HG03469 (cell line): ENCODE results near the gene TNP2.

ENCODE experiments used
- ATAC-seq: cut with Tn5 transposase; IDR thresholded peaks from one replicate; pipeline ENCODE4 v1.9.1; 2021; ENCODE audit warnings: mild to moderate bottlenecking, moderate library complexity, moderate number of reproducible peaks; ENCODE audit not compliant: unreplicated experiment

Gene TNP2

DNA sequence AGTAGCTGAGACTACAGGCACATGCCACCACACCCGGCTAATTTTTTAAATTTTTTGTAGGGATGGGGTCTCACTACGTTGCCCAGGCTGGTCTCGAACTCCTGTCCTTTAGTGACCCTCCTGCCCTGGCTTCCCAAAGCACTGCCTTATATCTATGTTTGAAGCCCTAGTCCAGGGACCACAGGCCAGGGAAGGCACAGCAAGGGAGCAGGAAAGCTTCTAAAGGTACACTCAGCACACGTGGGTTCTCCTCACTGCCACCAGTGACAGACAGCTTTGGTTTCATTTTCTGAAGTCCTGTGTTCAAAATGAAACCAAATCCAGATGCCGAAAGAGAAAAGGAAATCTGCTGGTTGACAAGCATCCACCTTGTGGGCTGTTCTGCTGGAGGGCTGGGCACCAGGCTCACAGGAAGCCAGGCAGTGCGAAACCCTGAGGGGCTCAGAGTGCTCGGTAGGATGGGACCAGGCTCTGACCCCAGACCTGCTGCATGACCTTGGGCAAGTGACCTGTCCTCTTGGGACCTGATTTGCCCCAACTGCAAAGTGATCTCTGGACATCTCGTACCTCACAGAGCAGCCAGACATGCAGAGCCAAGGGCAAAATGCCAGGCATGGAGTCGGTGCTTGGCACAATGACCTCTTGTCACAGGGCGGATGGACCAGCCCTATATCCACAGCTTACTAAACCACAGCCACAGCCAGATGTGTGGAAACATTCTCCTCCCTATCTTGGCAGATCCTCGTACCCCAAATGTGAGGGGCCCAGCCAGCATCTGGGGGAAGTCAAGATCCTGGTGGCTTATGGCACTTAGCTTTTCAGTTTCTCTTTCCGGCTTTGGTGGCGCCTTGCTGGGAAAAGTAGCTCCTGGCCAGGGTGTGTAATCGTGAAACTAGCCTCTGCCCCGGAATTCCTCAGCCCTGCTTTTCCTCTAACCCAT is 10.3 kb downstream of the TNP2 start:
- ATAC-seq, result no peak

- ATAC-seq, result no peak
Observed at GRCh38 chr16:11257131-11257938, 11.8 kb downstream of the TNP2 start.

GRCh38 chr16:11256661-11257130 is 12.4 kb downstream of the TNP2 start:
- no peak for ATAC-seq

GRCh38 chr16:11255737-11256660 is 13.1 kb downstream of the TNP2 start, which contains the start of gene SOCS1:
Gene SOCS1, minus strand, starts transcription at chr16:11256204. Its CDS starts 726 bp downstream, at chr16:11255478.
- ATAC-seq, result peak; percentile 30

- no peak for ATAC-seq
Observed at GRCh38 chr16:11254913-11255736, 14.0 kb downstream of the TNP2 start.

- ATAC-seq, result no peak
Observed at GRCh38 chr16:11253995-11254912, 14.9 kb downstream of the TNP2 start.

- no peak for ATAC-seq
Observed at GRCh38 chr16:11253009-11253994, 15.8 kb downstream of the TNP2 start.

GRCh38 chr16:11252482-11252931 is 16.6 kb downstream of the TNP2 start:
- no peak for ATAC-seq

DNA sequence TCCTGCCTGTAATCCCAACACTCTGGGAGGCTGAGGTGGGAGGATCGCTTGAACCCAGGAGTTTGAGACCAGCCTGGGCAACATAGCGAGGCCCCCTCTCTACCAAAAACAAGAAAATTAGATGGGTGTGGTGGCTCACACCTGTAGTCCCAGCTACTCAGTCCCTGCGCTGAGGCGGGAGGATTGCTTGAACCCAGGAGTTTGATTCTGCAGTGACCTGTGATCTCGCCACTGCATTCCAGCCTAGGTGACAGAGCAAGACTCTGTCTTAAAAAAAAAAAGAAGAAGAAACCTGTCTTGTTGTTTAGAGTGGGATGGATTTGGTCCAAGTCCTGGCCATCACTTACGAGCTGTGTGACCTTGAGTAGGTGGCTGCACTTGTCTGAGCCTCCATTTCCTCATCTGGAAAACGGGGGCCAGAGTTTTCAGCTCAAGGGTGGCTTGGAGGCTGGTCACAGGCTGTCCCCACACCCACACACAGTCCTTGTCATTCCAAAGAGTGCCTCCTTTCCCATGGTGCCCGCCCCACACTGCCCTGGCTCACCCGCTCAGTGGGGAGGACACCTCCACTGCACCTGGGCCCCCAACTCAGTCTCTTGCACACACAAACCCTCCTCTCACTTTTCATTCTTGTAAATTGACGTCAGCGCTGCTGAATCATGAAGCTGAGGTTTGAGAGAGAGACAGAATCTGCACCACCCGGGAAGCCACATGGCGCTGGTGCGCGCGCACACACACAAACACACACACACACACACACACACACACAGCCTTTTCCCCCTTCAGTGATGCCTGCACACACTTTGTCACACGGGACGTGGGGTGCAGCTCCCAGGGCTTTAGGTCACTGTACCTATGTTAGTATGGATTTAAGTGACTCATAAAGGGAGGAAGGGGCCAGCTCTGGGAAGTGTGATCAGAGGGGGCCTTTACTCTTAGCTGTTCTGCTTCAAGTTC is 17.3 kb downstream of the TNP2 start:
- no peak for ATAC-seq

DNA sequence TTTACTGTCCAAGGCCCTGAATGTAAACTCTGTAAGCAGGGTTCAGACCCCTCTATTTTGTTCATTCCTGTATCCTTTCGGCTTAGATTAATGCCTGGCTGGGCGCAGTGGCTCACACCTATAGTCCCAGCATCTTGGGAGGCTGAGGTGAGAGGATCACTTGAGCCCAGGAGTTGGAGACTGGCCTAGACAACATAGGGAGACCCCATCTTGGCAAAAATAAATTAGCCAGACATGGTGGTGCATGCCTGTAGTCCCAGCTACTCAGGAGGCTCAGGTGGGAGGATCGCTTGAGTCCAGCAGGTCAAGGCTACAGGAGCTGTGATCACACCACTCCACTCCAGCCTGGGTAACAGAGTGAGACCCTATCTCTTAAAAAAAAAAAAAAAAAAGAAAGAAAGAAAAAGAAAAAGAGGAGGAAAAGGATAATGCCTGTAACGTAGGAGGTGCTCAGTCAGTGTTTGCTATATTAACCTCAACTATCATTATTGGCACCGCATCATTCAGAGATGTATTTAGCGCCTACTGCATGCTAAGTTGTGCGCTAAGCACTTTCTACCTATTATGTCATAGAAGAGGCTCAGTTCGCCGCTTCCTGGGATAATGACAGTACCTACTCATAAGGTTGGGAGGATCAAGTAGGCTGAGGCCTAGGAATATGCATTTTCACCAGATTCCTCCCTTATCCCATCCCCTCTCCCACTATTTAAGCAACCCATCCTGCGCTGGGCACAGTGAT is 18.2 kb downstream of the TNP2 start:
- no peak for ATAC-seq

- ATAC-seq, result no peak
Observed at GRCh38 chr16:11250091-11250785, 18.9 kb downstream of the TNP2 start.

DNA sequence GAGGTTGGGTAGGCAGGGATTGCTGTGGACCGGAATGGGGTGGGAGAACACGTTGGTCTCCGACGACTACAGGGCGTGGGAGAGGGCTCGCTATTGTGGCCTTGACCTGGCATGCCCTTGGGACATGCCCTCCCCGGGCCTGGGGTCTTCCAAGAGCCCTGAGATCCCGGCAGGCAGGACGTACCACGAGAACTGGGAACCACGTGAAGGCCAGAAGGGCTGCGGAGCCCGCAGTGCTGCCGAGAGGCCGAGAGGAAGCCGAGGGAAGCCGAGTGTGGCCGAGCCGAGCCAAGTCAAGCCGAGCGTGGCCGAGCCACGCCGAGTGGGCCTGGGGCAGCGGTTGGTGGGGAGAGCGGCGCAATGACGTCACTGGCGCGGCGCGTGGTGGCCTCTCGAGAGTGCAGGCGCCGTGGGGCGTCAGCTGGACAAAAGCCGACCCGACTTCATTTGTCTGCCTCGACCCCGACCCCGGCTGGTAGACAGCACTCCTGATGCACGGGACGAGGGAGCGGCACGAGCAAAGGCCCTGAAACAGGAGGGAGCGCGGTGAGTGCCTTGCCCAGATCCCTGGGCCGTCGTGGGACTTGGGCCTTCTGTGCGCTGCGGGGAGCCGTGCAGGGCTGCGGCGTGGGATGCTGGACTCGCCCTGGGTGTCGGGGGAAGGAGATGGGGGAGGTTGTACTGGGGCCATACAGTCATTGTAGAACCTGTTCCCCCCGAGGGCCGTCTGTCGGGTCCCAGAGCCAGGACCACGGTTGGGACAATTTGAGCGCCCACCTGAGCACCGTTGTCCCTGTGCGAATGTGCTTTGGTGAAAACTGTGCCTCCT is 19.7 kb downstream of the TNP2 start:
- ATAC-seq, result no peak

DNA sequence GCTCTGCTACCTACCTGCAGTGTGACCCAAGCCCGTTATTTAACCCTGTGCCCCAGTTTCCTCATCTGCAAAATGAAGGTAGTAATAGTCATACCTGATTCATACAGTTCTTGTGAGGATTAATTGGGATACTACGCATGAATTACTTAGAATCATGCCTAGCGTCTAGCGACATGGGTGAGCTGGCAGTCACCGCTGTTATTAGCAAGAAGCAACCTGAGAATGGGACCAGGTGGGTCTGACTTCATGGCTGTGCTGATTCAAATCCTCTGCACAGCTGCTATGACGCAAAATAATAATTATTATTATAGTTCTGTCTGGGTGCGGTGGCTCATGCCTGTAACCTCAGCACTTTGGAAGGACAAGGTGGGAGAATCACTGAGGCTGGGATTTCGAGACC is 21.0 kb downstream of the TNP2 start:
- no peak for ATAC-seq

DNA sequence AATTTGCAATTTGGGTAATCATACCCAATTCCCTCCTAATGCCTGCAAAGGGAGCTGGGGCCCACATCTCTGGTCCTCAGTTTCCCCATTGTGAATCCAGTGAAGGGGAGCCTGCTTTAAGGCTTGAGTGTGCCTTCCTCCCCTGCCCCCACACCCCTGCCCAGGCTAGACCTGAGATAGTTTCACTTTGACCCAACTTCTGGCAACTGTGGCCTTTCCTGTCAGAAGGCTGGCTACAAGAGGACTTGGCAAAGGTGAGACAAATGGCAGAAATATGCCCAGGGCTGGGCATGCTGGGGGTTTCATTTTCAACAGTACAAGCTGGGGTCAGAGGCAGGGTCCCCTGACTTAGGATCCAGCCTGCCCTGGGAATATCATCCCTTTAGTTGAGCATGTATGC is 23.1 kb downstream of the TNP2 start:
- no peak for ATAC-seq
